HEK293 (cell line): ENCODE measurements around the gene DIP2C.

Source experiments
- CTCF ChIP-seq: fragments of 450-650 bp; formaldehyde crosslinking; IDR thresholded peaks from 2 replicates; pipeline ENCODE4 v1.5.1; 2016; ENCODE audit warnings: missing biosample characterization, missing genetic modification characterization
- ZBTB10 ChIP-seq: fragments of 450-650 bp; formaldehyde crosslinking; IDR thresholded peaks from 2 replicates; pipeline ENCODE4 v1.5.1; 2016; ENCODE audit warnings: missing biosample characterization, missing genetic modification characterization
- ZBTB20 ChIP-seq: fragments of 450-650 bp; formaldehyde crosslinking; IDR thresholded peaks from 2 replicates; pipeline ENCODE4 v1.5.1; 2016; ENCODE audit warnings: missing biosample characterization, missing genetic modification characterization
- ZNF26 ChIP-seq: fragments of 450-650 bp; formaldehyde crosslinking; IDR thresholded peaks from 2 replicates; pipeline ENCODE4 v1.5.1; 2016; ENCODE audit warnings: missing biosample characterization, missing genetic modification characterization
- ZNF692 ChIP-seq: fragments of 450-650 bp; formaldehyde crosslinking; IDR thresholded peaks from 2 replicates; pipeline ENCODE4 v1.5.1; 2016; ENCODE audit warnings: missing biosample characterization, missing genetic modification characterization

GRCh38 chr10:372566-372965, 316.9 kb downstream of the DIP2C start:
- TF ChIP-seq CTCF (tag by site-specific recombination): no peak
- TF ChIP-seq ZBTB10 (tag by site-specific recombination): no peak
- TF ChIP-seq ZBTB20 (tag by site-specific recombination): no peak
- TF ChIP-seq ZNF26 (tag by site-specific recombination): no peak
- no peak for TF ChIP-seq ZNF692 (tag by site-specific recombination)
